ENCODE measurements around the gene CENPE. TPM values are rescaled to one million over a fixed set of nuclear protein-coding genes. Genes with fewer than 3 reads are reported as not detected.

The CENPE gene
- total and polyA plus RNA-seq, 2 of the 8 experiments (the other 6 are each of a cell fraction or from before 2014, with no cell fraction given), result 2.1 to 49.0 TPM

DNA sequence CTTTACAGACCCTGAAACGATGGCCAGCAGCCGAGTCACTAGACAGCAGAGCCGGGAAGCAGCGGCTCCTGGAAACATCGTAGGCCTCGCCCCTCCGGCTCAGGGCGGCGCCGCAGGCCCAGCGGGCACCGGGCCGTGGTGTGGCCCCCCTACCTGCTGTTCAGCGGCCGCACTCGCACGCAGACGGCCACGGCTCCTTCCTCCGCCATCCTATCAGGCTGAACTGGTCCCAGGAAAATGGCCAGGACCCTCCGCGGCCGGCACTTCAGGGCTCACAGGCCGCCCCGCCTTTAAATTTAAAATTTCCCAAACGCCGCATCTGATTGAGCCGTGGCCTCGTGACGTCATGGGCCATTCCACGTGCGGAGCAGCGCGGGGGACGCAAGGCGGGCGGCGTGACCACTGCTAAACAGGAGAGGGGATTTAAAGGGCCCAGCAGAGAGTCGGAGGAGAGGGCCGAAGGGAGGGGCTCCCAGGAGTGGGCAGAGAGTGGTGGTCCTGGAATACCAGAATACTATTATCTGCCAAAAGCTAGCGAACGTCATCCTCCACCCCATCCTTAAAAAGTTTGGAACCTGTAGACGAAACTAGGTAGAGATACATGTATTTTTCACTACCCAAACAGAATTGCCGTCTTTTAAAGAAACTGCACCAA is at the start of gene CENPE (continued):
- TF ChIP-seq, protein P1, sequence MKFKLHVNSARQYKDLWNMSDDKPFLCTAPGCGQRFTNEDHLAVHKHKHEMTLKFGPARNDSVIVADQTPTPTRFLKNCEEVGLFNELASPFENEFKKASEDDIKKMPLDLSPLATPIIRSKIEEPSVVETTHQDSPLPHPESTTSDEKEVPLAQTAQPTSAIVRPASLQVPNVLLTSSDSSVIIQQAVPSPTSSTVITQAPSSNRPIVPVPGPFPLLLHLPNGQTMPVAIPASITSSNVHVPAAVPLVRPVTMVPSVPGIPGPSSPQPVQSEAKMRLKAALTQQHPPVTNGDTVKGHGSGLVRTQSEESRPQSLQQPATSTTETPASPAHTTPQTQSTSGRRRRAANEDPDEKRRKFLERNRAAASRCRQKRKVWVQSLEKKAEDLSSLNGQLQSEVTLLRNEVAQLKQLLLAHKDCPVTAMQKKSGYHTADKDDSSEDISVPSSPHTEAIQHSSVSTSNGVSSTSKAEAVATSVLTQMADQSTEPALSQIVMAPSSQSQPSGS (IDR thresholded peaks at IDR 0.05; ENCODE audit: low read length), result peak; percentile 56; the same call in 1 of the 2 replicates
- TF ChIP-seq GABPA (IDR thresholded peaks at IDR 0.05; ENCODE audit: borderline replicate concordance, insufficient read depth, low read length), result no peak
- no peak for TF ChIP-seq BCL11A (IDR thresholded peaks at IDR 0.05; ENCODE audit: low read depth in 2 of 2, low read length in 2 of 2)
- peak; percentile 66; the same call in 1 of the 2 replicates for TF ChIP-seq RBBP5 (IDR thresholded peaks at IDR 0.05; ENCODE audit: borderline replicate concordance, low read depth, low read length)
- TF ChIP-seq POU5F1 (IDR thresholded peaks at IDR 0.05; ENCODE audit: low read depth, low read length), result no peak
- peak; percentile 77 for TF ChIP-seq POLR2AphosphoS5 (IDR thresholded peaks at IDR 0.05; ENCODE audit: low read depth, low read length)
- no peak for TF ChIP-seq MAFK (IDR thresholded peaks at IDR 0.05; ENCODE audit: low read depth, low read length)
- no peak for TF ChIP-seq EZH2 (IDR thresholded peaks at IDR 0.05; ENCODE audit: low read depth, low read length, severe bottlenecking)
- peak; percentile 44 to 82 for TF ChIP-seq POLR2A (IDR thresholded peaks at IDR 0.05; ENCODE audit: control extremely low read depth in 1 of 2, low read depth in 2 of 2, low read length in 2 of 2)
- TF ChIP-seq JUN (IDR thresholded peaks at IDR 0.05; ENCODE audit: low read depth, low read length), result no peak
- peak in 1 of 2 experiments; percentile 80; a peak in 2 of 4 replicates for TF ChIP-seq HDAC2 (IDR thresholded peaks at IDR 0.05; ENCODE audit: borderline replicate concordance in 1 of 2, low read depth in 2 of 2, low read length in 2 of 2)
- TF ChIP-seq CHD1 (IDR thresholded peaks at IDR 0.05; ENCODE audit: low read depth, low read length), result peak; percentile 97
- TF ChIP-seq, protein P2, sequence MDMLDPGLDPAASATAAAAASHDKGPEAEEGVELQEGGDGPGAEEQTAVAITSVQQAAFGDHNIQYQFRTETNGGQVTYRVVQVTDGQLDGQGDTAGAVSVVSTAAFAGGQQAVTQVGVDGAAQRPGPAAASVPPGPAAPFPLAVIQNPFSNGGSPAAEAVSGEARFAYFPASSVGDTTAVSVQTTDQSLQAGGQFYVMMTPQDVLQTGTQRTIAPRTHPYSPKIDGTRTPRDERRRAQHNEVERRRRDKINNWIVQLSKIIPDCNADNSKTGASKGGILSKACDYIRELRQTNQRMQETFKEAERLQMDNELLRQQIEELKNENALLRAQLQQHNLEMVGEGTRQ (IDR thresholded peaks at IDR 0.05; ENCODE audit: low read length), result no peak
- peak; percentile 90 for TF ChIP-seq TAF1 (IDR thresholded peaks at IDR 0.05; ENCODE audit: low read depth, low read length)
- TF ChIP-seq, protein P3, sequence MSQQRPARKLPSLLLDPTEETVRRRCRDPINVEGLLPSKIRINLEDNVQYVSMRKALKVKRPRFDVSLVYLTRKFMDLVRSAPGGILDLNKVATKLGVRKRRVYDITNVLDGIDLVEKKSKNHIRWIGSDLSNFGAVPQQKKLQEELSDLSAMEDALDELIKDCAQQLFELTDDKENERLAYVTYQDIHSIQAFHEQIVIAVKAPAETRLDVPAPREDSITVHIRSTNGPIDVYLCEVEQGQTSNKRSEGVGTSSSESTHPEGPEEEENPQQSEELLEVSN (IDR thresholded peaks at IDR 0.05), result no peak
- peak; percentile 96 for TF ChIP-seq CREB1 (IDR thresholded peaks at IDR 0.05)
- TF ChIP-seq CTBP2 (IDR thresholded peaks at IDR 0.05; ENCODE audit: borderline replicate concordance, insufficient read depth, insufficient read length, low read length), result no peak
- peak; percentile 20; the same call in 1 of the 2 replicates for TF ChIP-seq SRF (IDR thresholded peaks at IDR 0.05; ENCODE audit: low read depth, low read length)
- no peak for TF ChIP-seq SIRT6 (IDR thresholded peaks at IDR 0.05; ENCODE audit: low read length)
- peak; percentile 24; the same call in 1 of the 2 replicates for TF ChIP-seq BRCA1 (IDR thresholded peaks at IDR 0.05; ENCODE audit: low read depth, low read length)
- 0 out of 2 replicates have a peak, but pooled peaks have one; percentile 25 for TF ChIP-seq EGR1 (IDR thresholded peaks at IDR 0.05; ENCODE audit: borderline replicate concordance, low read depth, low read length)
- peak; percentile 87 for TF ChIP-seq TBP (IDR thresholded peaks at IDR 0.05; ENCODE audit: low read depth, low read length)

Data from H1 (cell line).